Neuronal stem cell (in vitro differentiated cells): ENCODE measurements around the gene EML4.
"Not testable (repeated sequence)": the region's sequence is repeated elsewhere in the genome, so short reads cannot be mapped to it uniquely, and the experiment has no call there.

Source experiments
- DNase-seq: peaks from one replicate; pipeline ENCODE4 v3.0.0-alpha.2; 2013; ENCODE audit warnings: low spot score
- H2AFZ ChIP-seq: one replicate; pipeline ENCODE4 v1.6.1; 2013; ENCODE audit warnings: mild to moderate bottlenecking, low read length, inconsistent platforms
- H2AK5ac ChIP-seq: 2 replicates; pipeline ENCODE4 v1.6.1; 2013; ENCODE audit warnings: low read depth, mild to moderate bottlenecking, inconsistent platforms, low read length, moderate library complexity, mixed read lengths
- H2BK120ac ChIP-seq: 2 replicates; pipeline ENCODE4 v1.6.1; 2013; ENCODE audit warnings: low read depth, mild to moderate bottlenecking, inconsistent platforms, low read length, moderate library complexity, mixed read lengths
- H2BK12ac ChIP-seq: one replicate; pipeline ENCODE4 v1.6.1; 2013; ENCODE audit warnings: low read length, inconsistent platforms
- H2BK15ac ChIP-seq: 2 replicates; pipeline ENCODE4 v1.6.1; 2013; ENCODE audit warnings: mild to moderate bottlenecking, low read length, inconsistent platforms, mixed read lengths
- H2BK5ac ChIP-seq: one replicate; pipeline ENCODE4 v1.6.1; 2013; ENCODE audit warnings: inconsistent platforms, mild to moderate bottlenecking, low read length, moderate library complexity
- H3K14ac ChIP-seq: one replicate; pipeline ENCODE4 v1.6.1; 2013; ENCODE audit warnings: low read length, inconsistent platforms
- H3K18ac ChIP-seq: 2 replicates; pipeline ENCODE4 v1.6.1; 2013; ENCODE audit warnings: low read length, inconsistent platforms
- H3K23ac ChIP-seq: 2 replicates; pipeline ENCODE4 v1.6.1; 2013; ENCODE audit warnings: low read depth, mild to moderate bottlenecking, mixed read lengths, low read length, inconsistent platforms; ENCODE audit not compliant: poor library complexity
- H3K27ac ChIP-seq: replicated peaks from 3 replicates; pipeline ENCODE4 v1.5.1; 2013; ENCODE audit warnings: low read length, inconsistent platforms
- H3K27me3 ChIP-seq, 3 experiments: 2 replicates each; pipeline ENCODE4 v1.6.1; 2013; ENCODE audit warnings: low read length in 3 of 3, mild to moderate bottlenecking in 2 of 3, inconsistent platforms in 1 of 3, low read depth in 1 of 3, mixed read lengths in 1 of 3, moderate library complexity in 1 of 3; ENCODE audit not compliant: control insufficient read depth in 3 of 3, insufficient read depth in 3 of 3
- H3K36me3 ChIP-seq, 2 donors: replicated peaks in 1 of 2; 2 replicates each; pipeline ENCODE4 v1.6.1; 2013; ENCODE audit warnings: low read length in 2 of 2; ENCODE audit not compliant: control insufficient read depth in 2 of 2, insufficient read depth in 2 of 2
- H3K4ac ChIP-seq: 2 replicates; pipeline ENCODE4 v1.6.1; 2013; ENCODE audit warnings: inconsistent platforms, mild to moderate bottlenecking, low read length, moderate library complexity
- H3K4me1 ChIP-seq, 2 donors: 1 replicate in 1 of 2; 2 replicates in 1 of 2; pipeline ENCODE4 v1.6.1; 2013; ENCODE audit warnings: low read length in 2 of 2, low read depth in 1 of 2; ENCODE audit not compliant: control insufficient read depth in 2 of 2, insufficient read depth in 1 of 2
- H3K4me2 ChIP-seq: one replicate; pipeline ENCODE4 v1.6.1; 2013; ENCODE audit warnings: mild to moderate bottlenecking, low read length, inconsistent platforms; ENCODE audit not compliant: insufficient read depth, poor library complexity, severe bottlenecking
- H3K4me3 ChIP-seq, 2 donors: 2 replicates each; pipeline ENCODE4 v1.5.1; 2013; ENCODE audit warnings: low read length in 2 of 2, mild to moderate bottlenecking in 2 of 2, inconsistent platforms in 1 of 2, moderate library complexity in 1 of 2
- H3K79me1 ChIP-seq: one replicate; pipeline ENCODE4 v1.6.1; 2013; ENCODE audit warnings: low read depth, mild to moderate bottlenecking, inconsistent platforms, low read length, moderate library complexity
- H3K9ac ChIP-seq: one replicate; pipeline ENCODE4 v1.6.1; 2013; ENCODE audit warnings: mild to moderate bottlenecking, low read depth, low read length, inconsistent platforms; ENCODE audit not compliant: poor library complexity
- H3K9me3 ChIP-seq, 2 donors: replicated peaks in 1 of 2; 2 replicates each; pipeline versions ENCODE3 to v1.6.1; 2013; ENCODE audit warnings: low read length in 2 of 2, mild to moderate bottlenecking in 2 of 2, inconsistent platforms in 1 of 2, low read depth in 1 of 2, mixed read lengths in 1 of 2, moderate library complexity in 1 of 2; ENCODE audit not compliant: control insufficient read depth in 2 of 2, insufficient read depth in 1 of 2
- H4K8ac ChIP-seq: one replicate; pipeline ENCODE4 v1.6.1; 2013; ENCODE audit warnings: low read depth, mild to moderate bottlenecking, inconsistent platforms, low read length, moderate library complexity
- H4K91ac ChIP-seq: one replicate; pipeline ENCODE4 v1.6.1; 2013; ENCODE audit warnings: low read length, low read depth, mild to moderate bottlenecking, inconsistent platforms; ENCODE audit not compliant: poor library complexity
- WGBS, 2 donors: extraction: QIAGEN DNeasy Blood & Tissue Kit; methylation state at CpG; one replicate each; pipeline ENCODE4 v1.1.7; 2013; ENCODE audit warnings: missing lambda C conversion rate in 2 of 2, mixed read lengths in 1 of 2; ENCODE audit not compliant: insufficient read length in 2 of 2, insufficient replicate concordance in 1 of 2; ENCODE audit errors: extremely low coverage in 2 of 2; 5-methylcytosine and 5-hydroxymethylcytosine counted together

Gene EML4

GRCh38 chr2:42380026-42380425 is 210.9 kb downstream of the EML4 start:
- H3K4me1 ChIP-seq, H3K9ac ChIP-seq, H3K36me3 ChIP-seq: not testable (repeated sequence)

DNA sequence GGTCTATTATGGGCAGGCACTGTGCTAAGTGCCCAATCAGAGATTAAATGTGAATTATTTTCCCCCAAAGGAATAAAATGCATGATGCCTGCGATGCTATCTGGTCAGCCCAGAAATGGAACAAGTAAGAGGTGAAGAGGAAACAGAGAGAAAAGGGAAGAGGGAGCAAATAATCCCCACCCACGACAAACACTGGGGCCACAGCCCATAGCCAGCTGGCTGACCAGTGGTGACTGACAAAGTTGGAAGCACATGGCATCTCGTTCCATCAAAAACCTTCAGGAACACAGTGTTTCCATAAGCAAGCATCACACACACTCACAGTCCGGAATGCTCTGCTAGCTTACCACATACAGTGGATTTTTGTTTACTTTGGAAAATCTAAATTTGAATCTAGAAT is 213.0 kb downstream of the EML4 start:
- WGBS, 2 donors: no CpG with 5 or more reads among the region's 4 CpGs
- no peak overlapping the region for H3K27ac ChIP-seq

More at GRCh38 chr2:42380026-42380425, 210.9 kb downstream of the EML4 start:
- not testable (repeated sequence) for H3K27ac ChIP-seq, H2AK5ac ChIP-seq, H2BK15ac ChIP-seq, H3K14ac ChIP-seq, H2BK5ac ChIP-seq, H3K18ac ChIP-seq, H3K4me3 ChIP-seq, H2BK120ac ChIP-seq, H2AFZ ChIP-seq, H3K4ac ChIP-seq, H4K8ac ChIP-seq, H3K4me2 ChIP-seq, H2BK12ac ChIP-seq, DNase-seq, H3K23ac ChIP-seq, H3K9me3 ChIP-seq, H3K79me1 ChIP-seq, H4K91ac ChIP-seq
- H3K27me3 ChIP-seq: peaks cover 0 to 17% (median 0%) of the 10 kb centered on the region in 3 experiments
- no CpG with 5 or more reads among the region's 7 CpGs for WGBS, 2 donors

More for the DNA sequence above, 213.0 kb downstream of the EML4 start:
- Histone ChIP-seq H3K27me3 (peaks cover 0 to 17% (median 0%) of the 10 kb centered on the region in 3 experiments), H3K79me1 (no peaks in the 10 kb centered on the region), H3K4ac (no peak overlapping the region), H3K18ac (no peak overlapping the region), H3K4me1 (no peaks in the 10 kb centered on the region), H3K14ac (no peak overlapping the region), H3K9ac (no peak overlapping the region), H2AK5ac (no peak overlapping the region), H2AFZ (no peak overlapping the region), H3K4me2 (no peak overlapping the region), H3K23ac (no peak overlapping the region), H2BK12ac (no peak overlapping the region), H4K91ac (no peak overlapping the region), H4K8ac (no peak overlapping the region), H3K4me3 (no peak overlapping the region), H2BK5ac (no peak overlapping the region), H3K36me3 (no peaks in the 10 kb centered on the region), H2BK15ac (no peak overlapping the region), H2BK120ac (no peak overlapping the region), H3K9me3 (no peaks in the 10 kb centered on the region)
- no peak for DNase-seq
